ENCODE results near the gene UPP2.

Gene UPP2

DNA sequence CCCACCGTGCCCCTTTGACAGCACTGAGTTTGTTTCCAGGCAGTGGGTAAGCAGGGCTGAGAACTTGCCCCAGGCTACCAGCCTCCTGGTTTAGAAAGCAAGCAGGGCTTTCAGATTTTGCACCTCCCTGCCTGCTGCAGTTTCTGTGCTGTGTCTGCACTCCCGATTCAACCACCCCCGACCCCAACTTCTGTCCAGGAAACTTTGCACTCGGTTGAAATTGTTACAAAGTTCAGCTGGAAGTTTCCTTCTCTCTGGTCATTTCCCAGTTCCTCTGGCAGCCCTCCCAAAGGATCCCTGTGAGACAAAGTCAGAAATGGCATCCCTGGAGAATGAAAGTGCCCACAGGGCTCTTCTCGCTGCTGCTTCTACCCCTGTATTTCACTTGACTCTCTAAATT, 12.4 kb upstream of the UPP2 start:
- DNase-seq, result no peak
- Histone ChIP-seq H3K4me3 (ENCODE audit: low read depth, low read length) (no peak overlapping the region), H3K9me3 (ENCODE audit: severe bottlenecking) (peaks cover 5% of the 10 kb centered on the region), H3K27ac (no peak overlapping the region), H3K36me3 (no peaks in the 10 kb centered on the region), H3K27me3 (ENCODE audit: insufficient read depth, low read depth, severe bottlenecking) (no peaks in the 10 kb centered on the region)
- TF ChIP-seq, protein P1, sequence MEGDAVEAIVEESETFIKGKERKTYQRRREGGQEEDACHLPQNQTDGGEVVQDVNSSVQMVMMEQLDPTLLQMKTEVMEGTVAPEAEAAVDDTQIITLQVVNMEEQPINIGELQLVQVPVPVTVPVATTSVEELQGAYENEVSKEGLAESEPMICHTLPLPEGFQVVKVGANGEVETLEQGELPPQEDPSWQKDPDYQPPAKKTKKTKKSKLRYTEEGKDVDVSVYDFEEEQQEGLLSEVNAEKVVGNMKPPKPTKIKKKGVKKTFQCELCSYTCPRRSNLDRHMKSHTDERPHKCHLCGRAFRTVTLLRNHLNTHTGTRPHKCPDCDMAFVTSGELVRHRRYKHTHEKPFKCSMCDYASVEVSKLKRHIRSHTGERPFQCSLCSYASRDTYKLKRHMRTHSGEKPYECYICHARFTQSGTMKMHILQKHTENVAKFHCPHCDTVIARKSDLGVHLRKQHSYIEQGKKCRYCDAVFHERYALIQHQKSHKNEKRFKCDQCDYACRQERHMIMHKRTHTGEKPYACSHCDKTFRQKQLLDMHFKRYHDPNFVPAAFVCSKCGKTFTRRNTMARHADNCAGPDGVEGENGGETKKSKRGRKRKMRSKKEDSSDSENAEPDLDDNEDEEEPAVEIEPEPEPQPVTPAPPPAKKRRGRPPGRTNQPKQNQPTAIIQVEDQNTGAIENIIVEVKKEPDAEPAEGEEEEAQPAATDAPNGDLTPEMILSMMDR (IDR thresholded peaks at IDR 0.05; ENCODE audit: low read depth, low read length), result no peak

DNA sequence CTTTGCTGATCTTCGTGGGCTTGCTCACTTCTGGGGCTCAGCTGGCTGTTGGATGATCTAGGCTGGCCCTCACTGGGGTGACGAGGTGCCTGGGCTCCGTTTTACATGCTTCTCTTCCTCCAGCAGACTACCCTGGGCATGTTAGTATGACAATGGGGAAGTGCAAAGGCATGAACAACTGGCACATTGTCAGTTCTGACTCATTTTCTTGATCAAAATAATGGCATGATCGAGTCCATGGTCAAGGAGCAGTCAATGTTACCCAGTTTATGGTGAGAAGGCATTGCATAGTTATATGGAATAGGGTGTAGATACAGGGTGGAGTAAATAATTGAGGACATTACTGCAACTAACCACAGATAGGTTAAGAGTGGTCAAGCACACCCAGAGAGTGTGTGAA, 10.0 kb upstream of the UPP2 start:
- Histone ChIP-seq H3K36me3 (no peaks in the 10 kb centered on the region), H3K9me3 (ENCODE audit: severe bottlenecking) (peaks cover 5% of the 10 kb centered on the region), H3K27me3 (ENCODE audit: insufficient read depth, low read depth, severe bottlenecking) (no peaks in the 10 kb centered on the region), H3K27ac (no peak overlapping the region), H3K4me3 (ENCODE audit: low read depth, low read length) (no peak overlapping the region)
- TF ChIP-seq, protein P1 (IDR thresholded peaks at IDR 0.05; ENCODE audit: low read depth, low read length), result no peak
- no peak for DNase-seq

DNA sequence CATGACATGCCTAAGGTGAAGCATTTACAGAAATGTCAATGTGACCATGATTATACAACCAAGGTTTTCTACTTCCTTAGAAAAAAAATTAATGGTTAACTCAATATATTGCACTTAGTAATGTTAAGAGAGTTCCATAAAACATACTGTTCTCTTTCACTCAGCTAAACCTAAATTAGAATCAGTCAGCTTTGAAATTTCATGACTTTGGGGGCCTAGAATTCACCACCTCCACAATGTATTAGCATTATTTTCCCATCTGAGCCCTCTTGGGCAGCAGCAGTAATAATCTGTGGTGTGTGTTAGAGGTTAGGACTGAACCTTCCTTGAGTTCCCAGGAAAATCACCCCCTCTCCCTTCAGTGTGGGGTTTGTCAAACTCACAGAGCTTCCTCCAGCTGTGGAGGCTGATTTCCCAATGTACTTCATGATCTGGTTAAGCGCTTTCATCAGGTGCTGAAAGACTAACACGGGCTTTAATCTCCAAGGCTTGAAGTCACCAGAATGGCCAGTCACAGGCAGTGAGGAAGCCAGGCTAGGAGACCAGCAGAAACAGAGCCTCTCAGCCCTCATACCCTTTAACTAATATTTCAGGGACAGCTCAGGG, 7.1 kb upstream of the UPP2 start:
- Histone ChIP-seq H3K4me3 (ENCODE audit: low read depth, low read length) (no peak overlapping the region), H3K27ac (no peak overlapping the region), H3K36me3 (no peaks in the 10 kb centered on the region), H3K27me3 (ENCODE audit: insufficient read depth, low read depth, severe bottlenecking) (no peaks in the 10 kb centered on the region), H3K9me3 (ENCODE audit: severe bottlenecking) (no peaks in the 10 kb centered on the region)
- no peak for DNase-seq
- TF ChIP-seq, protein P1 (IDR thresholded peaks at IDR 0.05; ENCODE audit: low read depth, low read length), result no peak

DNA sequence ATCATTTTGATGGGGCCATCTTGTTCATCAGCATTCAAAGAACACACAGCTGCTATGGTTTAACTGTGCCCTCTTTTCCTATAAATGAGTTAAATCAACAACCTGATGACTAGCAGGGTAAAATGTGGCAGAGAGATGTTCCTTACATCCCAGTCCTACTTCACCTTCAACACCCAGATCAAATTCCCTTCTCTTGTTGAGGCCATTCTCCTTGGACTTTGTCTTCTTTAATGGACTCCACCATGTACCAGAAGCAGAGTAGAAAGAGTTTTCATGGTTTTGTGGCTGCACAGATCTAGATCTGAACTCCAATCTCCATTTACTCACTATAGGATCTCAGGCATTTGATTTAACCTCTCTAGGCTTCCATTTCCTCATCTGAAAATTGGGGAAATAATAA, 6.4 kb upstream of the UPP2 start:
- Histone ChIP-seq H3K9me3 (ENCODE audit: severe bottlenecking) (no peaks in the 10 kb centered on the region), H3K36me3 (no peaks in the 10 kb centered on the region), H3K27ac (no peak overlapping the region), H3K27me3 (ENCODE audit: insufficient read depth, low read depth, severe bottlenecking) (no peaks in the 10 kb centered on the region), H3K4me3 (ENCODE audit: low read depth, low read length) (no peak overlapping the region)
- TF ChIP-seq, protein P1 (IDR thresholded peaks at IDR 0.05; ENCODE audit: low read depth, low read length), result no peak
- no peak for DNase-seq

DNA sequence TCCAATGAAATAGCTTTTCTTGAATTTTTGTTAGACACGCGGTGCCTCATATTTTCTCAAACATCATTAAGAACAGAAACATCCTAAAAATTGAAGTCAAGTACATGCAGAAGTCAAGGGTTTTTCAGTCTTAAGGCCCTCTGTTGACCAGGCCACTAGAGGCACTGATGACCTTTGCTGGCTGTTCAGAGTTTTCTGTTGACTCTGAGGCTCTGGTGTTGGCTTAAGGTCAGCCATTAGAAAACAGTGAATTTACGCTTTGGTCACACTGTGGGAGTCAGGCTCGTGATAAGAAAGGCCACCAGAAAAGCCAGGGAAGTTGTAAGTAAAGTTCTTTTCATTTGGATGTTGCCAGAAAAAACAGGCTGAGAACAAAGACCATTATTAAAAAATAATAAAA, 5.8 kb upstream of the UPP2 start:
- TF ChIP-seq, protein P1 (IDR thresholded peaks at IDR 0.05; ENCODE audit: low read depth, low read length), result no peak
- Histone ChIP-seq H3K27me3 (ENCODE audit: insufficient read depth, low read depth, severe bottlenecking) (no peaks in the 10 kb centered on the region), H3K27ac (no peak overlapping the region), H3K9me3 (ENCODE audit: severe bottlenecking) (no peaks in the 10 kb centered on the region), H3K36me3 (no peaks in the 10 kb centered on the region), H3K4me3 (ENCODE audit: low read depth, low read length) (no peak overlapping the region)
- no peak for DNase-seq

DNA sequence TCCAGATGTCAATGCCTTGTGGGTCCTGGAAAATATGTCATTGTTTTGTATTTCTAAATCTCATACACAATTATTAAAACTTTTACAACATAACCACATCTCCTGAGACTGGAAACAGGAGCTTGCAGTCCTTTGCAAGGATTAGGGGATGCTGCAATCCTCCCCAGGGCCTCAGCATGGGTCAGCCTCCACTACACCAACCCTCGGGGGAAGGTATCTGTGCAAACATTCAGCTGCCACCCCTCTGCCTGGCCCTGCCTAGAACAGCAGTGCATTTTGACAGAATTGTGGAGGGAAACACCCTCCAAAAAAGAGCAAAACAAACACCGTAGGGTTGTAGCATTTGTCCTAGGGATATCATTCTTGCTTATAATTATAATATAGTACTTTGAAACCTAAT, 4.2 kb upstream of the UPP2 start:
- TF ChIP-seq, protein P1 (IDR thresholded peaks at IDR 0.05; ENCODE audit: low read depth, low read length), result no peak
- H3K36me3 ChIP-seq, result no peaks in the 10 kb centered on the region

More for the DNA sequence above, 4.2 kb upstream of the UPP2 start:
- no peak overlapping the region for H3K27ac ChIP-seq
- no peak overlapping the region for H3K4me3 ChIP-seq (ENCODE audit: low read depth, low read length)
- H3K27me3 ChIP-seq (ENCODE audit: insufficient read depth, low read depth, severe bottlenecking), result no peaks in the 10 kb centered on the region
- DNase-seq, result no peak
- no peaks in the 10 kb centered on the region for H3K9me3 ChIP-seq (ENCODE audit: severe bottlenecking)

All from WERI-Rb-1 (cell line).